Small intestine (tissue), 7 donors: Measurements from ENCODE around the gene ACTA1. TPM values are rescaled to one million over a fixed set of nuclear protein-coding genes. Genes with fewer than 3 reads are reported as not detected.
"Not testable (repeated sequence)": the region's sequence is repeated elsewhere in the genome, so short reads cannot be mapped to it uniquely, and the experiment has no call there.

Experiments
- DNase-seq, 2 donors: peaks; one replicate each; pipeline versions ENCODE4 v3.0.0 to v3.0.0-alpha.2; 2013
- FAIRE-seq: peaks from 2 replicates; lab custom pipeline; 2012; peaks lifted over from hg19 to GRCh38; lab: Jason Lieb, UNC
- H3K27ac ChIP-seq, 3 donors: one replicate each; pipeline ENCODE4 v1.5.1; 2013; ENCODE audit warnings: low read length in 2 of 3, mild to moderate bottlenecking in 2 of 3, control low read depth in 1 of 3, inconsistent platforms in 1 of 3, low read depth in 1 of 3, moderate library complexity in 1 of 3
- H3K27me3 ChIP-seq, 3 donors: one replicate each; pipeline ENCODE4 v1.6.1; 2013; ENCODE audit warnings: low read length in 3 of 3, inconsistent platforms in 1 of 3; ENCODE audit not compliant: control insufficient read depth in 3 of 3, insufficient read depth in 3 of 3
- H3K36me3 ChIP-seq, 3 donors: one replicate each; pipeline ENCODE4 v1.6.1; 2013; ENCODE audit warnings: low read length in 3 of 3, inconsistent platforms in 1 of 3, low read depth in 1 of 3, mild to moderate bottlenecking in 1 of 3, moderate library complexity in 1 of 3; ENCODE audit not compliant: control insufficient read depth in 3 of 3, insufficient read depth in 2 of 3
- H3K4me1 ChIP-seq, 3 donors: one replicate each; pipeline ENCODE4 v1.6.1; 2013; ENCODE audit warnings: low read length in 2 of 3, inconsistent platforms in 1 of 3, low read depth in 1 of 3, mild to moderate bottlenecking in 1 of 3, moderate library complexity in 1 of 3; ENCODE audit not compliant: control insufficient read depth in 3 of 3, insufficient read depth in 2 of 3
- H3K4me3 ChIP-seq, 3 donors: one replicate each; pipeline ENCODE4 v1.5.1; 2013; ENCODE audit warnings: low read length in 3 of 3, control low read depth in 1 of 3, inconsistent platforms in 1 of 3, low read depth in 1 of 3, mild to moderate bottlenecking in 1 of 3, moderate library complexity in 1 of 3
- H3K9me3 ChIP-seq, 2 donors: one replicate each; pipeline ENCODE4 v1.6.1; 2013; ENCODE audit warnings: low read depth in 1 of 2, low read length in 1 of 2; ENCODE audit not compliant: control insufficient read depth in 2 of 2, insufficient read depth in 1 of 2
- WGBS, 3 donors: extraction: QIAGEN DNeasy Blood & Tissue Kit; methylation state at CpG; one replicate each; pipeline ENCODE4 v1.1.7; 2013; 5-methylcytosine and 5-hydroxymethylcytosine counted together
- polyA plus RNA-seq, 4 donors: library from polyadenylated mRNA; stranded (reverse) in 3 of 4; unstranded in 1 of 4; fragments of 200-250 nt in 3 of 4; fragments of 120-200 nt in 1 of 4; gene quantifications; one replicate each; pipeline versions ENCODE4 v1.2.1 to v1.2.3, GENCODE V29; 2013
- donor health status: healthy with polysubstance abuse.
- donor health status: control.
- donor health status: control.
- donor health status: Bipolar disorder and iron deficiency.
- donor health status: healthy.

Gene ACTA1
- polyA plus RNA-seq, 4 donors, result 0.33 to 37.3 (median 26.6) TPM

DNA sequence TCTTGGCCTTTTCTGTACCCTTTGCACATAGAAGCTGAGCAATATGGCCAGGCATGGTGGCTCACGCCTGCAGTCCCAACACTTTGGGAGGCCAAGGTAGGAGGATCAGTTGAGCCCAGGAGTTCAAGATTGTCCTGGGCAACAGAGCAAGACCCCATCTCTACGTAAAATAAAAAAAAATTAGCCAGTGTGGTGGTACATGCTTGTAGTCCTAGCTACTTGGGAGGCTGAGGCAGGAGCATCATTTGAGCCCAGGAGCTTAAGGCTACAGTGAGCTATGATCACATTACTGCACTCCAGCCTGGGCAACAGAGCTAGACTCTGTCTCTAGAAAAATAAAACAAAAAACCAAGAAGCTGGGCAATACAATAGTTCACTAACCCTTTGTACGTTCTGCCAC is 6.3 kb downstream of the ACTA1 start:
- no peak for FAIRE-seq
- H3K9me3 ChIP-seq, result no peaks in the 10 kb centered on the region
- no peak overlapping the region for H3K4me3 ChIP-seq
- 78 to 86% (median 84%) methylated on average over 3 of the region's 3 CpGs for WGBS, 3 donors
- H3K36me3 ChIP-seq, result no peaks in the 10 kb centered on the region
- H3K27ac ChIP-seq, result no peak overlapping the region
- H3K4me1 ChIP-seq, result peaks cover 0 to 3% (median 0%) of the 10 kb centered on the region in 3 donors
- peaks cover 0 to 46% (median 36%) of the 10 kb centered on the region in 3 donors for H3K27me3 ChIP-seq
- no peak for DNase-seq

DNA sequence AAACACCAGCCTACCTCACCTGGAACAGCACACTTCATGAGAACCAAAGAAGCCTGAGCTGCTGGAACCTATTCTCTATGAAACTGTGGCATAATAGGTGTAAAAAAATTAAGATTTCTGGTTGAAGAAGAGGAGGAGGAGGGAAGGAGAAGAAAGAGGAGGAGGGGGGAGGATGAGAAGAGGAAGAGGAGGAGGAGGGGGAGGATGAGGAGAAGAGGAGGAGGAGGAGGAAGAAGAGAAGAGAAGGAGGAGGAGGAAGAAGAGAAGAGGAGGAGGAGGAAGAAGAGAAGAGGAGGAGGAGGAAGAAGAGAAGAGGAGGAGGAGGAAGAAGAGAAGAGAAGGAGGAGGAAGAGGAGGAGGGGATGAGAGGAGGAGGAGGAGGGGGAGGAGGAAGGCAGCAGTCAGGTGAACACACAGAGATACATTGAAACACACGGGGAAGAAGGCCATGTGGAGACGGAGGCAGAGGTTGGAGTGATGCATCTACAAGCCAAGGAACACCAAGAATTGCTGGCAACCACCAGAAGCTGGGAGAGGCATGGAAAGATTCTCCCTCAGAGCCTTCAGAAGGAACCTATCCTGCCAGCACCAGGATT is 8.2 kb downstream of the ACTA1 start:
- DNase-seq (no peak), FAIRE-seq (no peak)
- H3K4me3 ChIP-seq, result no peak overlapping the region
- no peaks in the 10 kb centered on the region for H3K4me1 ChIP-seq
- no peaks in the 10 kb centered on the region for H3K36me3 ChIP-seq
- no peaks in the 10 kb centered on the region for H3K9me3 ChIP-seq
- H3K27ac ChIP-seq, result no peak overlapping the region
- peaks cover 0 to 27% (median 24%) of the 10 kb centered on the region in 3 donors for H3K27me3 ChIP-seq
- 73 to 78% (median 74%) methylated on average over 2 of the region's 2 CpGs for WGBS, 3 donors

DNA sequence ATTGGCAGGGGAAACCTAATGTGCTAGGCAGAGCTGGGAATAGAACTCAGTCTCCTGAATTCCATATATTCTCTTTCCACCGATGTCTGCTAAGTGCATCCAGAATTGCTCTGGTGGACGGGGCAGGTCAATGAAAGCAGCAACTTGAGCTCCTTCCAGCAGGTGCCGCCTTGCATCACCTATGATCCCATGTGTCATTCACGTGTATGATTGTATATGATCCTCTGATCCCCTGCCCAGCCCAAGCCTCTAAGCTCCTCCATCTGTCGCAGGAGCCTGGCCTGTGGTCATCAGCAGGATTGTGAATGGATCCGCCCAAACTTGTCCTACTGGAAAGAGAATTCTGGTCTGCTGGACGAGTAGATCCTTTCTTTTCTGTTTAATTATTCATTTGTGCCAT is 13.1 kb downstream of the ACTA1 start:
- 12 to 65% (median 41%) methylated on average over 7 of the region's 7 CpGs for WGBS, 3 donors
- Histone ChIP-seq H3K36me3 (no peaks in the 10 kb centered on the region), H3K27me3 (peaks cover 0 to under 1% (median 0%) of the 10 kb centered on the region in 3 donors), H3K9me3 (no peaks in the 10 kb centered on the region), H3K27ac (no peak overlapping the region), H3K4me1 (no peaks in the 10 kb centered on the region), H3K4me3 (no peak overlapping the region)
- FAIRE-seq (no peak), DNase-seq (peak in 1 of 2 donors; percentile 61)

GRCh38 chr1:229420224-229420623 is 13.7 kb downstream of the ACTA1 start:
- DNase-seq (no peak), FAIRE-seq (no peak)
- no peak overlapping the region for H3K4me3 ChIP-seq
- no peak overlapping the region for H3K27ac ChIP-seq
- 89 to 92% (median 91%) methylated on average over 11 of the region's 11 CpGs for WGBS, 3 donors
- no peaks in the 10 kb centered on the region for H3K9me3 ChIP-seq
- H3K27me3 ChIP-seq, result no peaks in the 10 kb centered on the region
- no peaks in the 10 kb centered on the region for H3K4me1 ChIP-seq
- H3K36me3 ChIP-seq, result no peaks in the 10 kb centered on the region

GRCh38 chr1:229418586-229418985 is 15.3 kb downstream of the ACTA1 start:
- H3K4me1 ChIP-seq, H3K36me3 ChIP-seq, H3K9me3 ChIP-seq, H3K27me3 ChIP-seq, H3K27ac ChIP-seq, FAIRE-seq, DNase-seq, H3K4me3 ChIP-seq: not testable (repeated sequence)
- 47 to 65% (median 61%) methylated on average over 6 of the region's 6 CpGs for WGBS, 3 donors

- H3K9me3 ChIP-seq, DNase-seq, FAIRE-seq, H3K27ac ChIP-seq, H3K4me3 ChIP-seq, H3K36me3 ChIP-seq: not testable (repeated sequence)
- Histone ChIP-seq H3K4me1 (peaks cover 2 to 19% (median 2%) of the 10 kb centered on the region in 3 donors), H3K27me3 (peaks cover 0 to 16% (median 3%) of the 10 kb centered on the region in 3 donors)
- WGBS, 3 donors, result 75 to 84% (median 82%) methylated on average over 5 of the region's 5 CpGs
These were observed 21.1 kb downstream of the ACTA1 start for GRCh38 chr1:229412810-229413209.

GRCh38 chr1:229412056-229412455 is 21.8 kb downstream of the ACTA1 start:
- no peak for FAIRE-seq
- DNase-seq, result no peak
- peaks cover 2 to 27% (median 2%) of the 10 kb centered on the region in 3 donors for H3K4me1 ChIP-seq
- H3K27me3 ChIP-seq, result peaks cover 0 to 24% (median 8%) of the 10 kb centered on the region in 3 donors
- no peaks in the 10 kb centered on the region for H3K36me3 ChIP-seq
- H3K27ac ChIP-seq, result no peak overlapping the region
- H3K9me3 ChIP-seq, result no peaks in the 10 kb centered on the region
- 70 to 79% (median 76%) methylated on average over 7 of the region's 7 CpGs for WGBS, 3 donors
- no peak overlapping the region for H3K4me3 ChIP-seq

DNA sequence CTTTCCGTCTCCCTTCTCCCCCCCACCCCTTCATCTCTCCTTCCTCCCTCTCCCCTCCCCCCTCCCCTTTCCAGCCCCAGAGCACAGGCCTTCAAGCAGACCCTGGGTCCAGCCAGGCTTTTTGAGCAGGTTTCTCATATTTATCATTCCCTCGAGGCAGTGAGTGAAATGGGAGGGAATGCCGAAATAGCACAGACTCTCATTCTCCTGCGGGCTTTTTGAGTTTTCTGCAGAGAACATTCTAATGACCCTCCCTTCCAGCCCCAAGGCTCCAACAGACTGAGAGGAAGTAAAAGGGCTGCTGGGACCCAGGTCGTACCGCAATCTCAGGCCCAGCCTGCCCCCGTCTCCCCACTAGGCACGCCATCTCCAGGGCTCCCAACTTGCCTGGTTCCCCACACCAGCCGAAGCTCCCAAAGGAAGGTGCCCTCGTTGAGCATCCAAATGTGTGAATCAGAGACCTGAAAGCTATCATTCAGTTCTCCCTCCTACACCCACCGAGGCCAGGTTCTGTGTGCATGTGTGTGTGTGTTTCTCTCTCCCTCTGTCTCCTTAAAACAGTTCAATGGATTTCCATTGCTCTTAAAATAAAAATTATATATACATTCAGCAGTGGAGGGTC is 22.3 kb downstream of the ACTA1 start:
- Histone ChIP-seq H3K36me3 (no peaks in the 10 kb centered on the region), H3K4me3 (no peak overlapping the region), H3K9me3 (no peaks in the 10 kb centered on the region), H3K27ac (no peak overlapping the region), H3K27me3 (peaks cover 0 to 29% (median 9%) of the 10 kb centered on the region in 3 donors), H3K4me1 (peaks cover 2 to 29% (median 2%) of the 10 kb centered on the region in 3 donors)
- no peak for FAIRE-seq
- 52 to 67% (median 58%) methylated on average over 10 to 11 of the region's 11 CpGs for WGBS, 3 donors
- DNase-seq, result no peak
